Neural progenitor cell (in vitro differentiated cells): ENCODE data around the gene TLR3.

Experiments
- EZH2 ChIP-seq: fragments of 200-600 bp; sonication (generic); IDR thresholded peaks from 2 replicates; pipeline ENCODE4 v1.6.1; 2017; ENCODE audit warnings: antibody characterized with exemption, mild to moderate bottlenecking, moderate library complexity
- EZH2phosphoT487 ChIP-seq: fragments of 200-600 bp; sonication (generic); IDR thresholded peaks from 2 replicates; pipeline ENCODE4 v1.6.1; 2017; ENCODE audit warnings: antibody characterized with exemption
- TF ChIP-seq, protein P1 (sequence below): fragments of 200-600 bp; sonication (generic); IDR thresholded peaks from 2 replicates; pipeline ENCODE4 v1.5.1; 2017; ENCODE audit warnings: antibody characterized with exemption, mild to moderate bottlenecking

- TF ChIP-seq, protein P1, sequence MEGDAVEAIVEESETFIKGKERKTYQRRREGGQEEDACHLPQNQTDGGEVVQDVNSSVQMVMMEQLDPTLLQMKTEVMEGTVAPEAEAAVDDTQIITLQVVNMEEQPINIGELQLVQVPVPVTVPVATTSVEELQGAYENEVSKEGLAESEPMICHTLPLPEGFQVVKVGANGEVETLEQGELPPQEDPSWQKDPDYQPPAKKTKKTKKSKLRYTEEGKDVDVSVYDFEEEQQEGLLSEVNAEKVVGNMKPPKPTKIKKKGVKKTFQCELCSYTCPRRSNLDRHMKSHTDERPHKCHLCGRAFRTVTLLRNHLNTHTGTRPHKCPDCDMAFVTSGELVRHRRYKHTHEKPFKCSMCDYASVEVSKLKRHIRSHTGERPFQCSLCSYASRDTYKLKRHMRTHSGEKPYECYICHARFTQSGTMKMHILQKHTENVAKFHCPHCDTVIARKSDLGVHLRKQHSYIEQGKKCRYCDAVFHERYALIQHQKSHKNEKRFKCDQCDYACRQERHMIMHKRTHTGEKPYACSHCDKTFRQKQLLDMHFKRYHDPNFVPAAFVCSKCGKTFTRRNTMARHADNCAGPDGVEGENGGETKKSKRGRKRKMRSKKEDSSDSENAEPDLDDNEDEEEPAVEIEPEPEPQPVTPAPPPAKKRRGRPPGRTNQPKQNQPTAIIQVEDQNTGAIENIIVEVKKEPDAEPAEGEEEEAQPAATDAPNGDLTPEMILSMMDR, result peak; percentile 19
- peak; percentile 58 for TF ChIP-seq EZH2phosphoT487
- TF ChIP-seq EZH2, result peak; percentile 78
Observed at GRCh38 chr4:186104890-186105646, 36.1 kb downstream of the TLR3 start.
